ENCODE data around the gene RHBDL2. TPM values are rescaled to one million over a fixed set of nuclear protein-coding genes. Genes with fewer than 3 reads are reported as not detected.

RHBDL2 gene
- total and polyA plus RNA-seq, 2 of the 13 experiments (the other 11 are each of a cell fraction or from before 2014, with no cell fraction given) = 3.3 to 5.4 TPM

- TF ChIP-seq SRF (IDR thresholded peaks at IDR 0.05; ENCODE audit: low read depth, low read length) = no peak
- TF ChIP-seq, protein P1, sequence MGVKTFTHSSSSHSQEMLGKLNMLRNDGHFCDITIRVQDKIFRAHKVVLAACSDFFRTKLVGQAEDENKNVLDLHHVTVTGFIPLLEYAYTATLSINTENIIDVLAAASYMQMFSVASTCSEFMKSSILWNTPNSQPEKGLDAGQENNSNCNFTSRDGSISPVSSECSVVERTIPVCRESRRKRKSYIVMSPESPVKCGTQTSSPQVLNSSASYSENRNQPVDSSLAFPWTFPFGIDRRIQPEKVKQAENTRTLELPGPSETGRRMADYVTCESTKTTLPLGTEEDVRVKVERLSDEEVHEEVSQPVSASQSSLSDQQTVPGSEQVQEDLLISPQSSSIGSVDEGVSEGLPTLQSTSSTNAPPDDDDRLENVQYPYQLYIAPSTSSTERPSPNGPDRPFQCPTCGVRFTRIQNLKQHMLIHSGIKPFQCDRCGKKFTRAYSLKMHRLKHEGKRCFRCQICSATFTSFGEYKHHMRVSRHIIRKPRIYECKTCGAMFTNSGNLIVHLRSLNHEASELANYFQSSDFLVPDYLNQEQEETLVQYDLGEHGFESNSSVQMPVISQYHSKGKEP (CRISPR knock-in tag; IDR thresholded peaks at IDR 0.05) = no peak
- no peak for TF ChIP-seq ZBTB8A (CRISPR knock-in tag; IDR thresholded peaks at IDR 0.05; ENCODE audit: borderline replicate concordance, low read depth)
- TF ChIP-seq ZNF17 (CRISPR knock-in tag; IDR thresholded peaks at IDR 0.05) = no peak
- no peak for TF ChIP-seq RXRA (CRISPR knock-in tag; IDR thresholded peaks at IDR 0.05)
- no peak for TF ChIP-seq ATF7-NPFF (CRISPR knock-in tag; IDR thresholded peaks at IDR 0.05; ENCODE audit: low read depth)
- no peak for TF ChIP-seq ARID4A (CRISPR knock-in tag; IDR thresholded peaks at IDR 0.05; ENCODE audit: borderline replicate concordance)
- no peak for TF ChIP-seq NR2F2 (IDR thresholded peaks at IDR 0.05; ENCODE audit: borderline replicate concordance, low read depth)
- no peak for TF ChIP-seq SYNCRIP (IDR thresholded peaks at IDR 0.05; ENCODE audit: insufficient read depth, low read depth, low read length)
- TF ChIP-seq ZNF550 (CRISPR knock-in tag; IDR thresholded peaks at IDR 0.05; ENCODE audit: borderline replicate concordance) = no peak
These were observed 24.3 kb downstream of the RHBDL2 start (continued) for GRCh38 chr1:38917337-38917736.
